ENCODE measurements around the gene NKAIN2. TPM values are rescaled to one million over a fixed set of nuclear protein-coding genes. Genes with fewer than 3 reads are reported as not detected.

NKAIN2 gene
- polyA plus RNA-seq, 1 of the 3 experiments (the other 2 are of a cell fraction) = not detected

- TF ChIP-seq ZBTB33 (IDR thresholded peaks at IDR 0.05; ENCODE audit: borderline replicate concordance, low read depth) (no peak), FOXJ3 (CRISPR knock-in tag; IDR thresholded peaks at IDR 0.05) (no peak)
These were observed 295.9 kb downstream of the NKAIN2 start (continued) for GRCh38 chr6:124099520-124099919.

- Histone ChIP-seq H3K79me2 (ENCODE audit: insufficient read depth) (no peaks in the 10 kb centered on the region), H3K4me2 (no peak overlapping the region), H3K36me3 (replicated peaks in 1 of 2; ENCODE audit: control insufficient read depth in 1 of 2, insufficient read depth in 2 of 2, low read length in 1 of 2) (no peaks in the 10 kb centered on the region), H3K9me2 (no peaks in the 10 kb centered on the region), H3K4me3 (ENCODE audit: low read depth in 2 of 2, low read length in 1 of 2) (no peak overlapping the region), H3K9me3 (no peaks in the 10 kb centered on the region), H4K20me1 (ENCODE audit: insufficient read depth) (no peaks in the 10 kb centered on the region), H2AFZ (ENCODE audit: low read depth) (no peak overlapping the region), H3K27ac (ENCODE audit: low read depth in 2 of 2, low read length in 1 of 2) (no peak overlapping the region), H3K9ac (no peak overlapping the region), H3K27me3 (ENCODE audit: insufficient read depth) (no peaks in the 10 kb centered on the region), H3F3A (replicated peaks; ENCODE audit: insufficient read depth) (no peaks in the 10 kb centered on the region), H3K4me1 (ENCODE audit: control insufficient read depth in 1 of 2, insufficient read depth in 2 of 2, low read depth in 1 of 2, low read length in 1 of 2) (no peaks in the 10 kb centered on the region)
- CTCF ChIA-PET = no interaction called here
- DNase-seq = no peak
- POLR2A ChIA-PET = no interaction called here
- TF ChIP-seq TCF12 (IDR thresholded peaks at IDR 0.05) = no peak
- TF ChIP-seq GABPA (IDR thresholded peaks at IDR 0.05; ENCODE audit: low read depth) = no peak
- no peak for TF ChIP-seq SMC3 (IDR thresholded peaks at IDR 0.05; ENCODE audit: low read depth, low read length)
- TF ChIP-seq YY1 (IDR thresholded peaks at IDR 0.05; ENCODE audit: low read depth) = no peak
- no peak for TF ChIP-seq POLR2AphosphoS5 (IDR thresholded peaks at IDR 0.05; ENCODE audit: low read depth, low read length)
- TF ChIP-seq ZBTB33 (IDR thresholded peaks at IDR 0.05; ENCODE audit: borderline replicate concordance, low read depth) = no peak
- TF ChIP-seq FOXM1 (IDR thresholded peaks at IDR 0.05; ENCODE audit: low read depth) = no peak
- no peak for TF ChIP-seq TAF1 (IDR thresholded peaks at IDR 0.05; ENCODE audit: borderline replicate concordance, low read depth, low read length)
- no peak for TF ChIP-seq CTCF (IDR thresholded peaks at IDR 0.05)
- no peak for TF ChIP-seq CHD2 (IDR thresholded peaks at IDR 0.05; ENCODE audit: low read length, partially characterized antibody)
- no peak for TF ChIP-seq USF2 (IDR thresholded peaks at IDR 0.05; ENCODE audit: borderline replicate concordance, low read depth, low read length)
- TF ChIP-seq FOSL2 (IDR thresholded peaks at IDR 0.05; ENCODE audit: borderline replicate concordance, low read depth) = no peak
- no peak for TF ChIP-seq SIN3A (IDR thresholded peaks at IDR 0.05; ENCODE audit: borderline replicate concordance, low read depth, low read length)
- 26% methylated on average over 4 of the region's 4 CpGs for WGBS (ENCODE audit: low lambda C conversion rate)
These were observed 306.8 kb downstream of the NKAIN2 start for GRCh38 chr6:124110514-124110913.

Measured in SK-N-SH (cell line).